Renal pelvis (tissue), 4 donors: Measurements from ENCODE around the gene FEM1A. TPM values are rescaled to one million over a fixed set of nuclear protein-coding genes. Genes with fewer than 3 reads are reported as not detected.
"Not testable (repeated sequence)": the region's sequence is repeated elsewhere in the genome, so short reads cannot be mapped to it uniquely, and the experiment has no call there.

ENCODE experiments used
- DNase-seq: peaks from one replicate; pipeline ENCODE4 v3.0.0-alpha.2; 2013
- polyA plus RNA-seq, 3 donors: library from polyadenylated mRNA; unstranded; fragments of 120-200 nt; gene quantifications; one replicate each; pipeline ENCODE4 v1.2.1, GENCODE V29; 2013; ENCODE audit not compliant: insufficient read length in 3 of 3

The FEM1A gene
- polyA plus RNA-seq, 3 donors = 2.3 to 2.7 (median 2.5) TPM

- DNase-seq = peak; percentile 55
Observed at GRCh38 chr19:4844348-4845179, 53.0 kb downstream of the FEM1A start.

- DNase-seq = not testable (repeated sequence)
Observed at GRCh38 chr19:4845975-4846374, 54.4 kb downstream of the FEM1A start.

- no peak for DNase-seq
Observed at GRCh38 chr19:4847190-4847973, 55.8 kb downstream of the FEM1A start.

- no peak for DNase-seq
Observed at GRCh38 chr19:4849019-4849418, 57.5 kb downstream of the FEM1A start.

Other genes with a start within 250 kb of the FEM1A start
- 1 to 10 TPM; 2.5 to 3.9 (median 3.1) TPM for gene SEMA6B, start 232.1 kb upstream of the FEM1A start, polyA plus RNA-seq
- gene TNFAIP8L1, start 152.2 kb upstream of the FEM1A start, polyA plus RNA-seq = 10 to 100 TPM; 13.3 to 15.1 (median 13.5) TPM
- 10 to 100 TPM; 76.1 to 93.4 (median 83.7) TPM for gene MYDGF, start 121.4 kb upstream of the FEM1A start, polyA plus RNA-seq
- 10 to 100 TPM; 18.2 to 28.0 (median 24.3) TPM for gene DPP9, start 67.9 kb upstream of the FEM1A start, polyA plus RNA-seq
- 1 to 10 TPM; 7.3 to 7.7 (median 7.6) TPM for gene TICAM1, start 40.0 kb downstream of the FEM1A start, polyA plus RNA-seq
- 10 to 100 TPM; 45.8 to 54.2 (median 52.4) TPM for gene PLIN3, start 75.9 kb downstream of the FEM1A start, polyA plus RNA-seq
- gene ARRDC5, start 111.2 kb downstream of the FEM1A start, polyA plus RNA-seq = not detected
- 10 to 100 TPM; 32.3 to 43.5 (median 42.6) TPM for gene UHRF1, start 117.8 kb downstream of the FEM1A start, polyA plus RNA-seq
- 10 to 100 TPM; 26.8 to 31.8 (median 28.7) TPM for gene KDM4B, start 177.4 kb downstream of the FEM1A start, polyA plus RNA-seq